ENCODE data around the gene CTNNBL1.

Gene CTNNBL1

DNA sequence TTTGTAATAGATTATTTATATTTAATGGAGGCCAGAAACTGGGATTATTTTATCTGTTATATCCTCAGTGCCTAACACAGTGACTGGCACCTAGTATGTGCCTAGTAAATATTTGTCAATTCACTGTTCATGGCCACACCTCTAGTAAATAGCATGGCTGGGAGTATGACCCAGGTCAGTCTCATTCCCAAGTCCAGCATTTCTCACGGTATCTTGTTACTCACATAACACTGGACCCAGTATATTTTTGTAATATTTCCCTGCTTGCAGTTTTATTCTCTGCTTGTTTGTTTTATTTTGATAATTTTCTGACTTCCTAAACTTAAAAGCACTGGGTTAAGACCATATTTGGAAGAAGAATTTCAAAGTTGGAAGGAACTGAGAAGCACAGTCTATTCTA lies 47.7 kb downstream of the CTNNBL1 start:
- no peak for DNase-seq (ENCODE audit: low read depth in 2 of 2)

DNA sequence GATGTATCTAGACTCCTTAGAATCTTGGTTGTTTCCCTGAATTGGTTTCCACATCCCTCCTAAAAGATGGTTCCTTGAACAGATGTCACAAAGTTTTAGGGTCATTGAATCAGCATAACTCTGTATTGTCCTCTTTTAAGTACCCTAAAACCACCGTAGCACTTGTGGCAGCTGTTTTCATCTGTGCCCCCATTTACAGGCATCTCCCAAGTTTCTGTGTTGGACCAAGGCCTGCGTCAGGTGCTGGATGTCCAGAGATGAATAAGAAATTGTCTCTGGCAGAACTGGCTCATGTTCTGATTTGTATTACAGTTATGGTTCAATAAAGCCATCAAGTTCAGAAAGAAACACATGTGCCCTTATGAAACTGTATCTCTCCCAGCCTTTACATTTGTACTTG lies 48.3 kb downstream of the CTNNBL1 start:
- DNase-seq (ENCODE audit: low read depth in 2 of 2): no peak

DNA sequence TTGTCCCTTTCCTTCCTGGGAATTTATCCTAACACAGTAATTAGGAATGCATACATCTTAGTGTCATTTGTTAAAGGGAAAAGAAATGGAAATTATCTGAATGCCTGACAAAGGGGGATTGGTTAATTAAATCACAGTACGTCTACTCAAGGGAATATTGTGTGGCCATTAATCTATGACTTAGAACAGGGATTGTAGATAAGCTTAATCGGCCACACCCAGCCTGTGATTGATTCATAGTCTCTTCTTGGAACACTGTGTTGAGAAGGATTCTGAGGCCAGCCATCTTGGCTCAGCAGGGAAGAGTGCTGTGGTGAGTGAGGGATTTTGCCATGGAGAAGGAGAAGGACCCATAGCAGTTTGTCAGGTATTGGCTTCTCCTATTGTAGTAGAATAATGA lies 50.5 kb downstream of the CTNNBL1 start:
- DNase-seq (ENCODE audit: low read depth in 2 of 2): no peak

DNA sequence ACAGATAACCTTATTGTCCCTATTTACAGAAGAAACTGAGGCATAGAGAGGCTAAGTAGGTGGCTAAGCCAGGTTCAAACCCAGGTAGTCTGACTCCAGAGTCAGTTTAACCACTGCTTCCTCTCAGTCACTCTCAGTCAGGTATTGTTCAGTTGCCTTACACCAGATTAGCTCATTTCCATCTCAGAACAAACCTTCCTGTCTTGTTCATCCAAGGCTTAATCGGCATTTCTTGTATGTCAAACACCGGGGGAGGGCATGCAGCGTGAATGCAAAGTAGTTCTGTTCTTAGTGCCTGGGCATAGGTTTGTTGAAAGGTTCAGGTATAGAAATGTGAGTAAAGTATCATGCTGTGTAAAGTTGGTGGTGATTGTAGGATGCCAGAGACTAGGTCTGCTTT lies 51.7 kb downstream of the CTNNBL1 start:
- DNase-seq (ENCODE audit: low read depth in 2 of 2): no peak

DNA sequence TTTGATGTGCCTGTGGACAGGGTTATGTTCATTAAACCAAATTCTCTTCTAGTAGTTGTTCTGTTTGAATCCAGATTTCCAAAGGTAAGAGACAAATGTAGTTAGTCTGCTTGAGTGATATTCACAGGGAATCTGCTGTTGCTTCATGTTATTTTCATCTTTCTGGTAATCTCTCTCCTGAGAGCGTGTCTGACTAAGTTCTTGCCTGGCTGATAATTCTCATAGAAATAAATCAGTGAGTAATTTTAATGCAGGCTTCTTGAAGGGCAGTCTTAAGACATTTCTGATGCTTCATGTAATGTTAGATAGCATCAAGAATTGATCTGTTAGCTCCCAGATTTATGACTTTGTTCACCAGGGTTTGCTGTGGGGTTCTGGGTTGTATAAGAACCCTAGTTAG lies 54.2 kb downstream of the CTNNBL1 start:
- DNase-seq (ENCODE audit: low read depth in 2 of 2): no peak

DNA sequence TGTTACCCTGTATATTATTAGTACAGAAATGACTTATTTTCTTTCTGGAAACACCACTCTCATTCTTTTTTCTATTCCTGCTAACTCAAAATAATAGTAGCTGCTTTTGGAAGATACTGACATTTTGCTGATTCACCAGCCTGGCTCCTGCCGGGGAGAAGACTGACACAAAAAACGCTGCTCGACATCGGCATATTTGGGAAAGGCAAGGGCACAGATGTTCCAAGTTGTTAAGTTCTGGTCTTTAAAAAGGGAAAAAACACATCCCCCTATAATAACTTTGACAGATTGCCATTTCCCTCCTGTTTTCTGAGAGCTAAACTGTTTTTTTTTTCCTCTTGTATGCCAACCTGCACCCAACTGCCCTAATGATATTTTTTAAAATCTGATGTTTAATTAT lies 55.4 kb downstream of the CTNNBL1 start:
- DNase-seq (ENCODE audit: low read depth in 2 of 2): no peak

DNA sequence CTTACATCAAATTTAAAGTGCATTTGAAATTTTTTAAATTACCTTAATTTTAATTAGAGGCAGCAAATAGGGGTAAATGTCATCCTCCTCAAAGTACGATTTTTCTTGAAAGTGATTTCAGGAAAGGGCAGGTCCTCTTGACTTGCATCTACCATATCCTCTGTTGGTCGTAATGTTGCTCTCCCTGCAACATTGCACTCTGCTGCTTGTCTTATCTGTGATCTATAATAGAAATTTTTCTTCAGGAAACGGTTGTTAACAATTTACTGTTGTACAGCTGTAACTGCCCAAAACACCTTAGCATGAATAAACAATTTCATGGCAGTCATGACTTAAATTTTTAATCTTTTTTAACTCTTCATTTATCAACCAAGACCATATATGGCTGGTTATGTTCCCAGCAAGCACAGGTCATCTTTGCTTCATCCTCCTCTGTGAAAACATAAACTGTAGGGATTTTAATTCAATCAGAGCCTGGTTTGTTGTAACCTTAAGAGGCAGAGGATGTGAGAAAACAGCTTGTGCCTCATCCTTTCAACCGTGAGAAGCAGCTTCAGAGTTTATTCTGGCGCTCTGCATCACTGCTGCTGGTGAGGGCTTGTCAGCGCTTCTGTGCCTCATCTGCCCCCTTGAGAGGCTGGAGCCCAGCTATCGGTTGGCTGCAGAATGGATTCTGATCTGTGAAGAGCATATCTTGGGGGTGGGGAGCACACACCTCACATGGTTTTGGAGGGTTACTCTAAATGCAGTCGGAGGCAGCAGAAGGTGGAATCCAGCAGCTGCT lies 56.0 kb downstream of the CTNNBL1 start:
- DNase-seq (ENCODE audit: low read depth in 2 of 2): no peak

DNA sequence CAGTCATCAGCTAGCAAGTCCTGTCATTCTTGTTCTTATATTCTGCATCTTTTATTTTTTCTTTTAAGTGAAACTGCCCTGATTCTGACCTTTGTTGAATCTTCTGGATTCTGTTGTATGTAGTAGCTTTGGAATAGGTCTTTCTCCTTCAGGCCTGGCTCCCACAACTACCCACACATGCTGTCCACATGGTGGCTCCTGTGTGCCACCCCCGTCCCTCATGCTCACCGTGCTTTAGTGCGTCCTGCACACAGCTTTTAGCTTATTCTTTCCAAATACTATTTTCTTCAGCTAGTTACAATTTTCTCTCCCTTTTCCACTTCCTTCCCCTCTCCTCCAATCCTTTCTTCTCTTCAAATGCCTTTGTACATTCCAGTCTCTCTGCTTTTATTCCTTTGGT lies 61.8 kb downstream of the CTNNBL1 start:
- no peak for DNase-seq (ENCODE audit: low read depth in 2 of 2)

DNA sequence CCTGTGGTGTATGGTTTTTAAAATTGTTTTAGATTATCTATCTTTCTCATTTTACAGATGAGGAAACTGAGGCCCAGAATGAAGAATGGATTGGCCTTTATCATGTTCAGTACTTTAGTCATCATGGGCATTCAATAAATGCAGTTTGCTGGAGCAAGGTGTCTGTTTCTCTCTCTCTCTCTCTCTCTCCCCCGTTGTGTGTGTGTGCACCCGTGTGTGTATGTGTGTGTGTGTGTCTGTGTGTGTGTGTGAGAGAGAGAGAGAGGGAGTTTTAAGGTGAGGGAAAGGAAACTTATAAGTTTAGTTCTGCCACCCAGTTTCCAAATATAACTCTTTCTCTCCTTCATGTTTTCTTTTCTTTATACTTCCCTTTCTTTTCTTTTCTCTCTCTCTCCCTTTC lies 62.4 kb downstream of the CTNNBL1 start:
- DNase-seq (ENCODE audit: low read depth in 2 of 2): no peak

DNA sequence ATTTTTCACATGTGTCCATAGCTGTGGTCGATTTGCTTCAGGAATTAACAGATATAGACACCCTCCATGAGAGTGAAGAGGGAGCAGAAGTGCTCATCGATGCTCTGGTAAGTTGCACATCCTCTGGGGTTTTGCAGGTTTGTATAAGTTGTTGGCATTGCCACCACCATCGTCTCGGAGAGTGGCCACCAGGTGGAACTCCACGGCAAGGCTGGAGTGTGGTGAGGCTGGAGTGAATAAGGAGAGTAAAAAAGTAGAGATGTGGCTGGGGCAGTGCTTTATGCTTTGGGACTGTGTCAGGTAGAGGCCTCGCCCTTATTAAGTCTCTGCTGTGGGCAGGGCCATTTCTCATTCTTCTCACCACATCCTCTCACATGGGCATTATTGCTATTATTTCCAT lies 63.7 kb downstream of the CTNNBL1 start:
- DNase-seq (ENCODE audit: low read depth in 2 of 2): no peak

DNA sequence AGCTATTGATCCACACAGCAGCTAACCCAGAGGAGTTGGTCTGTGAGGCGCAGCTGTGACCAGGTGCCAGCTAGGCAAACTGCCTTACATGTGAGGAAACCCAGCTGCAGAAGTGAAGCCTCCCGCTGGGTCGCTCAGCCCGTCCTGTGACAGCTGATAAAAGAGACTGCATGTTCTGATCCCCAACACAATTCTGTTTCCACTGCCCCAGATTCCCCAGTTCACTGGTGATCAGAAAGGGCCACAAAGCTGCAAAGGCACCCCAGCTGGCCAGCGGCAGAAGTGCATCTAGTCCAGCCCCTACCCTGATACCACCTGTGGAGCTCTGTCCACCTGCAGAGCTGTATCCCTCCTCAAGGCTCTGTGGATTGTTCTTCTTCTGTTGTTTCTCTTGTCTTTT lies 64.5 kb downstream of the CTNNBL1 start:
- no peak for DNase-seq (ENCODE audit: low read depth in 2 of 2)

DNA sequence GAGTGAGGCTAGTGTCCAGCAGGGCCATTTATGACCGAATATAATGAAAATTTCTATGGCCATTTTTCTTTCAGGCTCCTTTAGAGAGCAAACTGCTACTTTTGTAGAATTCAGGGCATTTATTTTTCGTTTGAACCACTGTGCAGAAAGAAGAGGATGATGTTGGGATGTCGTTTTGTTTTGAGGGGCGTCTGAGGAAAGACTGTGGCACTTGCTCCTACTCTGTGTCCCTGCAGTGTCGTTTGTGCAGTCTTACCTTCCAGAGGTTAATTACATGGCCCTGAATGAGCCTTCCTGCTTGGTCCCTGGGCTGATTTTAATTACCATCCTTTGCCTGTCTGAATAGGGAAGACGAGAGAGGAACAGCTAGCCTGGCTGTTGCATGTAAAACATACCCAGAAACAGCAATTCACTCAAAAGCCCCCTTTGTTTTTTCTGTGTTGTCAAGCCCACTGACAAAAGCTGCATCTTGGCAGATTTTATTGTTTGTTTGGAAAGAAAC lies 65.3 kb downstream of the CTNNBL1 start:
- no peak for DNase-seq (ENCODE audit: low read depth in 2 of 2)

DNA sequence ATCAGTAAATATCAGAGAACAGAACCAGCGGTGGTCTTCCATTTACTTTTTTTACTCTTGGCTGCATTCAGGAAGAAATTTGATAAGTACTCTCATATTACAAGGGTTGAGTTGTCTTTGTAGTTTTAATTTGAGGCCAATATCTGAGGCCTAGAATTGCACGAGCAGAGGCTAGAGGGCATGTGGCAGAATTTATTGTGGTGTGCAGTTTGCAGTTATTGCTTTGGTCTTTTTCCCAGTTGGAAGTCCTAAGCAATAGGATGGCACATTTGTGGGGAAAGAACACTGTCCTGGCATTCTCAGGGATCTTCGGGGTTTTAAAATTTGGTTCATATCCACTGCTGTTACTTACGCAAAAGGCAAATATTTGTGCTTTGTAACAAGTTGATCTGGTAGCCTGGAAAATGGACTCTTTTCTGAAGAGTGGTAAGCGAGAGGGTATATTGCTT lies 66.0 kb downstream of the CTNNBL1 start:
- no peak for DNase-seq (ENCODE audit: low read depth in 2 of 2)

DNA sequence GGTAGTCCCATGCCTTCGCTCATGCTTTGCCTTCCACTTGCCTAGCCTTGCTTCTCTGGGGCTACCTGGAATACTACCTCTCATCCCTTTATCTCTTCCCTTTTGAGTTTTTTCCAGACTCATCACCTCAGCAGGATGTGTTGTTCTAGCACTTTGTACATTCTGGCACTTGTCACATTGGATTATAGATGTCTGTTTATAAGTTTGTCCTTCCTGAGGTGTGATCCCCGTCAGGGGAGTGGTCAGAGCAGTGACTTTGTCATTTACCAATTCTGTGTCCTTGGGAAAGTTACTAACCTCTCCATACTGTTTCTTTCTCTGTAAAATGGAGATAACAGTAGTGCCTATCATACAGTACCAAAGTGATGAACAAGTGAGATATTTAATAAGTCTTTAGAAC lies 66.5 kb downstream of the CTNNBL1 start:
- DNase-seq (ENCODE audit: low read depth in 2 of 2): no peak

DNA sequence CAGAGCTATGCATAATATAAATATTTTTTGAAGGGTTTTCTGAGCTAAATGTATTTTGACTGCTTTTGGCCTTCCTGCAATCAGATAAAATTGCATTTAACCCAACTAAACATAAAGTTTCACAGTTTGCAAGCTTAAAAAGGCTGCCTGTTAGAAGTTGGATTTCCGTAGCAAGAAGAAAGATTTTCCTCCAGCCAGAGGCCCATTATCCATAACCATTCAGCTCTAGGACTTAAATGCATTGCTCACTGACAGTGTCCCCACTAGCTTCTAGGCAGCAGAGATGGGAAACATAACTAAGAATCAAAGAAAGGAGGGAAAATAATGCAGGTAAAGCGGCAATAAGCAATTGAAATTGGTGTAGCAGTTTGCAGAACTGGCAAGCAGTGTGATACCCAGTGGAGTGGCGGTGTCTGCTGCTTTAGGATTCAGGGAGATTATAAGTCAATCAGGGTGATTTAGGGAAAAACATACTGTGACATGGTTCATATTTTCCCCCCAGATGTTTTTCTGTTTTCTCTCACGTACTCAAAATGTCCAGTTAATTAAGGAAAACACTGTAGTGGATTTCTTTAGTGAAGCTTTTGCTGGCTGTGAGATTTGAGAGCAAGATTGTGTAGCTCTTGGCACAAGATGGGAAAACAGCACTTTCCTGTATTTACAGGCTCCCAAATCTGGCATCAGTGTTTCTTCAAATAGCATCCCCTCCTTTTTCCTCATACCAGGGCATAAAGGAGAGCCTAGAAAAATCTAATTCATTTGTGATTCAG lies 69.1 kb downstream of the CTNNBL1 start:
- no peak for DNase-seq (ENCODE audit: low read depth in 2 of 2)

DNA sequence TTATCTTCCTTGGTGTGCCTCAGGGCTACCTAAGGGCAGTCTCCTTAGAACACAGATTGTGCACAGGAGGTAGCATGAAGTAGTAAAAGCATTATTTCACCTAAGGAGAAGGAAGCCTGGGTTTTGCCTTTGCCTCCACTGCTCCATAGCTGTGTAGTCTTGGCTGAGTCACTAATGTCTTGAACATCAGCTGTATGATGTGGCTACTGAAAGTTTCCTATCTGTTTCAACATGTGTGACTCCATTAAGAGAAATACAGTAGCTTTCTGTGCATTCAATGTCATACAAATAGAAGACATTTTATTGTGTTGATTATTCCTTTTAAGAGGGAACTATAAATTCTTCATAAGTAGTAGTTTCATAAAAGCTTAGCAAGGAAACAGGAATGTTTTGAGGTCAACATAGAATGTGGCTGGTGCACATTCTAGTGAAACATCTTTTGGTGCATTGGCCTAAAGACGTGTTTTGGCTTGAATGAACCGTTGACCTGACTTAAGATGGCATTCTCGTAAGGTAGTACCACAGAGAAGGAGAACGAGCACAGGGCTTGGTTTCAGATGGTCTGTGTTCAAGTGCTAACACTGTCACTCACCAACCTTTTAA lies 70.6 kb downstream of the CTNNBL1 start:
- DNase-seq (ENCODE audit: low read depth in 2 of 2): no peak

DNA sequence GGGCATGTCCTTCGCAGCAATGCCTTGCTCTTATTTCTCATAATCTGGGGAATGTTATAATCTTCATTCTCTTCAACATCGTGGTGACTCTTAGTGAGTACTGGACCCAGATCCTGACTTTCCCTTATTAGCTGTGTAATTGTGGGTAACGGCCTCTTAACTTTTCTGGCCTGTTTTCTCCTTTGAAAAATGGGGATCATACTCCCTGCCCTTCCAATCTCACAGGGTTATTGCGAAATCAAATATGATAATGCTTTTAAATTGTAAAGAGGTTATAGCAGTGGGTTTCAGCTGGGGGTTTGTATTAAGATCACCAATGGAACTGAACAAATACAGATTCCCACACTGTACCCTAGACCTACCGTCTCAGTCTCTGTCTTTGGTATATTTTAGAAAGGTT lies 77.1 kb downstream of the CTNNBL1 start:
- DNase-seq (ENCODE audit: low read depth in 2 of 2): no peak

DNA sequence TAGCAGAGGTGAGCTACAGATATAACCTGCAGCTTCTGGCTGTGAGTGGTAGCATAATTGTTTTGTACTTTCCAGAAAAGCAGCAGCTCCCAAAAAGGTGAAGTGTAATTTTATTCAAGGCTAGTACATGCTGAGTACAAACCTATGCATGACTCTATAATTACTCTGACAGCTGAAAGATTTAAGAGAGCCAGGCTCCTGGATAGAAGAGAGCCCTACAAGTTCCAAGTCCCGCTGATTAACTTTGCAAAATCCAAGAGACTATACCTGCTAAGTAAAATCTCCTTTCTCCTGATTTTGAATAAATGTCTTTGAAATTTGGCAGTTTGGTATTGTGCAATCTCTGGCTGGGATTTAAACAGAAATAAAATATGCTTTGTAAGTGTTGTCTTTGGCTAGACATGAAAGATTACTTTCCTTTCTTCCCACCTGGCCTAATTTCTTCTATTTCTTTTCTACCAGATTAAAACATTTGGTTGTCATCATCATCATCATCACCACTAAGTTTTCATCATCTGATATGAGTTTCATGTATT lies 79.5 kb downstream of the CTNNBL1 start:
- DNase-seq (ENCODE audit: low read depth in 2 of 2): no peak

DNA sequence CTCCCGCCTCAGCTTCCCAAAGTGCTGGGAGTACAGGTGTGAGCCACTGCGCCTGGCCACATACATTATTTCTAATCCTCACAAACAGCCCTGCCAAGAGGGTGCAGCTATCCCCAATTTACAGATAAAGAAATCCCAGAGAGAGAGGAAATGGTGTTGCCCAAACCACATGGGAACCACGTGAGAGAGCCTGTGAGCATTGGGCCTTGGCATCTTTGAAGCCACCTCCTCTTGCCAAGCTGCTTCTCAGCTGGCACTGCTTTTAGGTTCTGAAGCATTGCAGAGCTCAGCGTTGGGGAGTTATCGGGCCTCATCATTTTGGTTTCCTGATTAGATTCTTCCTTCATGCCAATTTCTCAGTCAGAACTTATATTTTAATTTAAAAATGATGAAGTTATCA lies 80.3 kb downstream of the CTNNBL1 start:
- DNase-seq (ENCODE audit: low read depth in 2 of 2): no peak

DNA sequence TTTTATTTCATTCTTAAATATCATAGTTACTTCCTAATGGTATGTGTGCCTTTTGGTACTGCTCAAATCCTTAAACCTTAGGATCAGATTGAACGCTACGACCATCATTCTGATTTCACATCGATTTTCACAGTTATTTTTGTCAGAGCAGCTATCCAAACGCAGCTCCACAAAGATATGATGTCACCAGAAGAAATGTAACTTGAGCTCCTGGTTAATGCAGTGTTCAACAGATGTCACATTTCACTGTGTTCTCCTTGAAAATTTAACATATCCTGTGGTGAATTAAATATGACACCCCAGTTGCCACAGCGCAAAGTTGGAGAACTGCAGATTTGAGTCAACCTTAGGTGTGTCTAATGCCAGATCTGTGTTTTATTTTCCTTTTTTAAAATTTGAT lies 81.4 kb downstream of the CTNNBL1 start:
- DNase-seq (ENCODE audit: low read depth in 2 of 2): no peak

DNA sequence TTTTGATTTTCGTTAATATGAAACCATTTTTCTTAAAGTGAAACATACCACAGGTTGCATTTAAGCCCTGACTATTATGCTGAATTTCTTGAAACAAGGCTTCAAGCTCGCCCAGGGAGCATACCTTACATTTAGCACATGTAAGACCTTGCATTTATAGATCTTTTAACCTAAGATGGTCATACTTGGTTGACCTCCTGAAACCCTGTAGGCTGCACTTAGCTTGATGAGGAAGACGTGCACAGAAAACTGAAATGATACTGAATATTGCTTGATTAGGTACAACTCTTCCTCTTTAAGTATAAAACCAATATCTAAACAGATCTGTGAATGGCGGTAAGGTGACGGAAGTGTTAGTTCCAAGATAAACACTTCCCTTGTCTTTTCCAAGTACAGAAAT lies 82.2 kb downstream of the CTNNBL1 start:
- DNase-seq (ENCODE audit: low read depth in 2 of 2): no peak

DNA sequence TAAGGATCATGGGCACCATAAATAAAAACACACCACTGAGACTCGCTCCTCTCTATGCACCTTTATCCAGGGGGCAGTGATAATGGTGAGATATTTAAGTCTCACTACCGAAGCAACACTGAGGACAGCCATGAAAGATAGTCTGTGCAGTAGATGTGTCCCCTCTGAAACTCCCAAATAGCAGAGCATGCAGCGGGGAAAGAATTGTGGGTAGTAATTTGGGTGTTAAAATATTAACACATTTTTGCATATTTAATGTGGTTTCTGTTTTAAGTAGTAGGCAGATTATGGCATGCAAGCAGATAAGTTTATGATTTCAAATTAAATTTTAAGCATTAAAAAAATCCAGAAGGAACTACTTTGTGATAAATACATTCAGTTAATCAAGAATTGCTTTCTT lies 82.7 kb downstream of the CTNNBL1 start:
- DNase-seq (ENCODE audit: low read depth in 2 of 2): no peak
